ENCODE results near the gene CDIP1.
A peak's percentile ranks its signal among the peaks of the same experiment; 100 is the strongest.

Gene CDIP1

GRCh38 chr16:4489030-4489429 is 49.5 kb downstream of the CDIP1 start:
- DNase-seq (ENCODE audit: low read depth in 3 of 3), result no peak

DNA sequence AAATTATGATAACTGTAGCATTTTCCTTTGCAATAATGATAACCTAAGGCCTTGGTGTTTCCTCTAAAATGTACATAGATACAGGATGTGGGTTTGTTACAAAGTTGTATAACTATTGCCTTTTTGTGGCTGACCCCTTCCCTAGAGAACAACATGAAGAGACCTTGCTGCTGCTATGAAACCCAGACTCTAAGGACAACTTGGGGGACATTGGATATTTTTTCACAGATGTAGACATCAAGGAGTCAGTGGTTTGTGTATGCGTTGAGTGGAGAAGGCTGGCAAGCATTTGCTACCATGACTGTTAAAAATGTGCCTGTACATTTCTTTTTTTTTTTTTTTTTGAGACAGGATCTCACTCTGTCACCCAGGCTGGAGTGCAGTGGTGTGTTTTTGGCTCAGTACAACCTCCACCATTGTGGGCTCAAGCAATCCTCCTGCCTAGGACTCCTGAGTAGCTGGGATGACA is 50.0 kb downstream of the CDIP1 start:
- DNase-seq (ENCODE audit: low read depth in 3 of 3), result no peak

GRCh38 chr16:4487955-4488498 is 50.5 kb downstream of the CDIP1 start:
- DNase-seq (ENCODE audit: low read depth in 3 of 3), result no peak

DNA sequence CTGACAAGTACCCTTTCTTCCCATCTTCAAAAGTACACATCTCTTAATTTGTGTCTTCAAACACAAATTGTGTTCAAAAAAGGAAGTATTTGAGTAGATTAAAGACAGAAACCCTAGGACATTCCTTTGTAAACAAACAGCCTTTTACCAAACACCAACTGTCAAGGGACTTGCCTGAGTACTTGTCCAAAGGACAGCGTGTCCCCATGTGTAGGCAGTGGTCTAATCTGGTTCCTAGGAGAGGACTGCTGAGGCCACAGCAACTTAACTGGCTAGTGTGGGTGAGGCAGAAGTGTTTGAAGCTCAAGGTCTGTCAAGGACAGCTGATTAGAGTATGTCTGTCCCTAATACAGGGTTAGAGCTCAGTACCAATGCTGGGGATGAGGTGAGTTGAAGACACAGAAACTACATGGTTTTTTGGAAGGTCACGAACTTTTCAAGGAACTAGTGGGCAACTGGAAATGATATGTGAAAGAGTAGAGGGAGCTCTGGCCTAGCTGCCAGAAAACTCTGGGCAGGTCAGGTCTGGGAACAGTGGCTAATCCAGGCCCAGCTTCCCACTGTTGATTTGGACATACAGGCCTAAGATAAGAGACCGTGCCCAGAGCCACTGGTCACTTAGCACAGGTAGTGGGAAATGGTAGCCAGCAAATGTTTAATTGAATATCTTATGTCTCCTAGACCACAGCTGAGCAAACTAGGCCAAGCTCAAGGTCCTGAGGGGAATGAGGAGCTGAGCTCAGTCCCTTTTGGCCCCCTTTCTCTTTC is 52.3 kb downstream of the CDIP1 start:
- DNase-seq (ENCODE audit: low read depth in 3 of 3), result no peak

DNA sequence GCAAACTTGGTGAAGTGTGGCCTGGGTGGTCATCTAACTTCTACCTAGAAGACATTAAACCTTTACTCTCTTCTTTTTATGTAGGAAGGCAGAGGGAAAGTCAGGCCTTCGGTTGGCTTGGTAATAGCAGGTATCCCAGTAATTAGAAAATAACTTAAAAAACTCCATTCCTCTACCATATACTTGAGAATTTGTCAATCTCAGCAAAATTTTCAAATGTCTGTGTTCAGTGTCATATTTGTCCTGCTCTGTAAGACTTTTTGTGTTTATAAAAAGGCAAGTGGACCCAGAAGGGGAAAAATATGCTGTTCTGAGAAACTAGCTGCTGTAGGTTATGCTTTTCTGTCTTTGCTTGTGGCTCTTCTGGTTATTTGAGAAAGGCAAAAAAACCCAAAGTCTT is 56.6 kb downstream of the CDIP1 start:
- DNase-seq (ENCODE audit: low read depth in 3 of 3), result no peak

DNA sequence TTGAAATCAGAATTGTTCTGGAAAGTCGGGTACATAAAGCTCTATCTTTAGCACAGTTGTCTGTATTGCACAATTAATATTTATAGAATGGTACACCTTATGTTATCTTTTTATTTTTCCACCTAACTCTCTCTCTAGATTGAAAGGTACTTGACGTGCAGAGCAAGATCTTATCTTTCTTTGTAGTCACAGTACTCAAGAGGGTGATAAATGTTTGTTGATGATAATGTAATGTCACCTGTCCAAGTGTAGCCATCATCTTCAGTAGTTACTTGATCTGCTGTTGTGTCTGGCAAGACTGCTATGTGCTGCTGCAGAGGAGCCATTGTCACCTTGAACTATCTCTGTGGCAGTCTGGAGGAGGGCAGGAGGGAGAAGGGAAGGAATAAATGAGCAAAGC is 57.0 kb downstream of the CDIP1 start:
- DNase-seq (ENCODE audit: low read depth in 3 of 3), result no peak

DNA sequence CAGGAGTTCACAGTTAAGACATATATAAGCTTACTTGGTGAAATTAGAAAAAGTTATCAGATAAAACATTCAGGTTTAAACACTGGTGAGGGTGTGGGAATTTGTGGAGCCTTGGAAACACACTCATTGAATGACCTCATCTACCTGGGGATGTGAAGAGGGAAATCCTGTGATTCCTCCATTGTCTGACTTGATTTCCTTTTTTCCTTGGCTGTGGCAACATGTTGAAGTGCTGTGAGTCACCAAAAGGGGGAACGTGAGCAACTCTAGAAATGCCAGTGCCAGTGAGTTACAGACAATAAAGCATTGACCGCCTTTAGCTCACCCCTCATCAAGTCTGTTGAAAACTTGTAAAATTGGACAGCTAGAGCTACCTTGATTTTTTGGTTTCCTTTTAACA is 60.6 kb downstream of the CDIP1 start:
- no peak for DNase-seq (ENCODE audit: low read depth in 3 of 3)

DNA sequence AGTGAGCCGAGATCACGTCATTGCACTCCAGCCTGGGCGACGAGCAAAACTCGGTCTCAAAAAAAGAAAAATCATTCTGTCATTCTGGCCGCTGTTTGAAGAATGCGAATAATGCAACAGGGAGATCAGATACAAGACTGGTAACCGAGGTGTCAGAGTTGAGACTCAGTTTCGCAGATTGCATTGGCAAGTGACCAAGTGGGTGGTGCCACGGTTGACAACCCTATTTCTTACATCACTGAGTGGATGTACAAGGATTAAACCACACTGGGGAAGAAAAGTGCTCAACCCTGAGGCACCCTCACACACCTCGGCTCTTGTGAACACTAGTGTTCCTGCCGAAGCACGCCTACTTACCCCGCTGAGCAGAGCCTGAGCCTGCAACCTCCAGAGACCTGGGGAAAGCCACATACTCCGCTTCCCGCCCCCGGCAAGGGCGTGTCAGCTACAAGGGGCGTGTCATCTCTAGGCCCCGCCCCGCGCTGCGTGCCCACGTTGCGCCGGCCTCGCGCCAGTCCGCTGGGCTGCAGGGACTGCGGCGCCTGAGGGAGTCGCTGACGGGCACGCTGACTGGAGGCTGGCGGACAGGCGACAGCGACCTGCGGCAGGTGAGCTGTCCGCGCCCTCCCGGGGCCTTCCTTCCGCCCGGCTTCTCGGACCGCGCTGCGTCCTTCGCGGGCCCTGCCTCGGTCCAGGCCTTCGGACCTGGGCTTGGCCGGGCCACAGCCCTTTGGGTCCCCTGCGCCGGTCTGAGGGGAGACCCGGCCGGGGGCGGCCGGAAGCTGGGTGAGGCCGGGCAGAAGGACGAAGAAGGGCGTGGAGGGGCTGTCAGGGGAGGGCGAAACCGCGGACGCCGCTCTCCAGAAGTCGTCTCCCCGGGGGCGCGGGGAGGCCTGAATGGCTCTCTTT is 62.4 kb downstream of the CDIP1 start, which contains the start of gene HMOX2:
Gene HMOX2 (plus strand): TSS at position 519 of the 909 bp plus-strand sequence. CDS start 29,127 bp downstream, outside the sequence.
- DNase-seq (ENCODE audit: low read depth in 3 of 3), result peak; percentile 90 to 93 (median 92)

- DNase-seq (ENCODE audit: low read depth in 3 of 3), result peak; percentile 50 to 69 (median 59)
Measured at GRCh38 chr16:4474192-4474961, 64.2 kb downstream of the CDIP1 start, which contains the start of gene NMRAL1. Gene NMRAL1, minus strand, starts transcription at chr16:4474625. Its CDS starts 493 bp downstream, at chr16:4474132.

DNA sequence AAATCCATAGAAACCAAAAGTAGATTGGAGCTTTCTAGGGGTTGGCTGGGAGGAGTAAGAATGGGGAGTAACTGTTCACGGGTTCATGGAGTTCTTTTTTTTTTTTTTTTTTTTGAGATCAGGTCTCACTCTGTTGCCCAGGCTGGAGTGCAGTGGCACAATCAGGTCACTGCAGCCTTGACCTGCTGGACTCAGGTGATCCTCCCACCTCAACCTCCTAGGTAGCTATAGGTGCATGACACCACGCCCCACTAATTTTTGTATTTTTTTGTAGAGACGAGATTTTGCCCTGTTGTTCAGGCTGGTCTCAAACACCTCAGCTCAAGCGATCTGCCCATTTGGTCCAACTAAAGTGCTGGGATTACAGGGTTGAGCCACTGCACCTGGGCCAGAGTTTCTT is 65.7 kb downstream of the CDIP1 start:
- no peak for DNase-seq (ENCODE audit: low read depth in 3 of 3)

DNA sequence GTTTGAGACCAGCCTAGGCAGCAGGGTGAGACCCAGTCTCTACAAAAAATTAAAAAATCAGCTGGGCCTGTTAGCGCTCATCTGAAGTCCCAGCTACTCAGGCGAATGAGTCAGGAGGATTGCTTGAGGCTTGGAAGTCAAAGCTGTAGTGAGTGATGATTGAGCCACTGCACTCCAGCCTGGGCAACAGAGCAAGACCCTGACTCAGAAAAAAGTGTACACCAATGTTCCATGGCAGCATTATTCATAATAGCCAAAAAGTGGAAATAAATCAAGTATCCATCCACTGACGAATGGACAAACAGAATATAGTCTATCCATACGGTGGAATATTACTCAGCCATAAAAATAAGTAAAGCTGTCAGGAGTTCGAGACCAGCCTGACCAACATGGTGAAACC is 66.7 kb downstream of the CDIP1 start:
- no peak for DNase-seq (ENCODE audit: low read depth in 3 of 3)

GRCh38 chr16:4468972-4469371 is 69.6 kb downstream of the CDIP1 start:
- DNase-seq (ENCODE audit: low read depth in 3 of 3), result no peak

GRCh38 chr16:4467916-4468315 is 70.7 kb downstream of the CDIP1 start:
- no peak for DNase-seq (ENCODE audit: low read depth in 3 of 3)

DNA sequence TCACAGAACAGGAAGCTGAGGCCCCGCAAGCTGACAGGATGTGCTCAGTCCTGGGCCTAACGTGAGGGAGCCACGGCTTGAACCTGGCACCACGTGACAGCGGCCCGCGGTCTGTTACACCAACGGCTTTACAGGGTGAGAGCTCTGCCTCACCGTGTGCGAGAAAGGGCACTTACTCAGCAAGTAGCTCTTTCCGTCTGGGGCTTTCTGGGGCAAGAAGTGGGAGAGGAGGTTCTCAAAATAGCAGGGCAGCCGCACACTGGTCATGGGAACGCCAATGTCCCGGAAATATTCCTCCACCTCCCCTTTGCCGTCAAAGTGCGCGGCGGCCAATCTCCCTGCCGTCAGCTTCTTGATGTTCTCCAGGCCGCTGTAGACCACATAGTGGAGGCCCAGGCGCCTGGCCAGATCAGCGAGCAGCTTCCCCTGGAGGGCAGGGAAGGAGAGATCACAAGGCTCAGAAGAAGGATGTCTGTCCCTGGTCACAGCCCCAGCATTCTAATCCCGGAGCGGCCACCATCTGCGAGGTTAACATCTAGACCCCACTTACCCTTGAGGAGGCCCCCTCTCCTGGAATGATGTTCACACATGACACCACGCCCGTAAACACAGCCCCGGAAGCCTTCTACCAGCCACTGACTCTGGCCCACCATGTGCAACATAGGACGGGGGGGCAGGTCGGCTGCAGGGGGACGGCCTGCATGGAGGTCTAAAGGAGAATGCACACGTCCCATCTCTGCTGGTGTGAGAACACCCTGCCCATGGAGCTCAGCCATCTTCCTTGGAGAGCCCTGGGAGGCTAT is 72.4 kb downstream of the CDIP1 start:
- peak in 2 of 3 experiments; percentile 16 to 39 for DNase-seq (ENCODE audit: low read depth in 3 of 3)

GRCh38 chr16:4463522-4464163 is 74.9 kb downstream of the CDIP1 start:
- DNase-seq (ENCODE audit: low read depth in 3 of 3), result no peak

- no peak for DNase-seq (ENCODE audit: low read depth in 3 of 3)
Measured at GRCh38 chr16:4461250-4462085, 77.1 kb downstream of the CDIP1 start.

GRCh38 chr16:4460936-4461249 is 77.7 kb downstream of the CDIP1 start:
- no peak for DNase-seq (ENCODE audit: low read depth in 3 of 3)
